ENCODE data around the gene ADRB2.

DNA sequence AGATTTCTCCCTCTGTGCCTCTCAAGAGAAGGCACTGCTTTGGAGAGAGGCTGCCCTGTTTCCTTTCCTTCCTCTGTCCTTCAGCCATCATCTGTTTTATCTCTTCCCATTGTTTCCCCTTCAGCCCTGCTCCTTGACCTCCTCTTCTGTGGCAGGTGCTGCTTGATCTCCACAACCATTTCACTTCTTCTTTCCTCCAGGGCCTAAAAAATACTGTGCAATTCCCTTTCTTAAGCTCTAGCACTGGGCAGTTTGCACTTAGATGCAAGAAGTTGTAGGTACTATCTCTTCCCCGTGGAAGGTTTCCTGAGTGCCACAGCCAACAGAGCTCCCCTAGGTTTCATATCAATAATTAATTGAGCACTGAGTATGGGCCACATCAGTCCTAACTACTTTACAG, 8.8 kb upstream of the ADRB2 start:
- TF ChIP-seq, protein P1, sequence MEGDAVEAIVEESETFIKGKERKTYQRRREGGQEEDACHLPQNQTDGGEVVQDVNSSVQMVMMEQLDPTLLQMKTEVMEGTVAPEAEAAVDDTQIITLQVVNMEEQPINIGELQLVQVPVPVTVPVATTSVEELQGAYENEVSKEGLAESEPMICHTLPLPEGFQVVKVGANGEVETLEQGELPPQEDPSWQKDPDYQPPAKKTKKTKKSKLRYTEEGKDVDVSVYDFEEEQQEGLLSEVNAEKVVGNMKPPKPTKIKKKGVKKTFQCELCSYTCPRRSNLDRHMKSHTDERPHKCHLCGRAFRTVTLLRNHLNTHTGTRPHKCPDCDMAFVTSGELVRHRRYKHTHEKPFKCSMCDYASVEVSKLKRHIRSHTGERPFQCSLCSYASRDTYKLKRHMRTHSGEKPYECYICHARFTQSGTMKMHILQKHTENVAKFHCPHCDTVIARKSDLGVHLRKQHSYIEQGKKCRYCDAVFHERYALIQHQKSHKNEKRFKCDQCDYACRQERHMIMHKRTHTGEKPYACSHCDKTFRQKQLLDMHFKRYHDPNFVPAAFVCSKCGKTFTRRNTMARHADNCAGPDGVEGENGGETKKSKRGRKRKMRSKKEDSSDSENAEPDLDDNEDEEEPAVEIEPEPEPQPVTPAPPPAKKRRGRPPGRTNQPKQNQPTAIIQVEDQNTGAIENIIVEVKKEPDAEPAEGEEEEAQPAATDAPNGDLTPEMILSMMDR (IDR thresholded peaks at IDR 0.05; ENCODE audit: low read depth, low read length, missing input control) = no peak
- TF ChIP-seq, protein P2, sequence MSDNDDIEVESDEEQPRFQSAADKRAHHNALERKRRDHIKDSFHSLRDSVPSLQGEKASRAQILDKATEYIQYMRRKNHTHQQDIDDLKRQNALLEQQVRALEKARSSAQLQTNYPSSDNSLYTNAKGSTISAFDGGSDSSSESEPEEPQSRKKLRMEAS (IDR thresholded peaks at IDR 0.05) = no peak
- no peak for TF ChIP-seq YY1 (IDR thresholded peaks at IDR 0.05)
- no peak for TF ChIP-seq GABPA (IDR thresholded peaks at IDR 0.05 in 1 of 2, conservative IDR thresholded peaks at IDR 0.05 in 1 of 2)
- no peak for TF ChIP-seq HNF4G (IDR thresholded peaks at IDR 0.05)
- TF ChIP-seq, protein P3, sequence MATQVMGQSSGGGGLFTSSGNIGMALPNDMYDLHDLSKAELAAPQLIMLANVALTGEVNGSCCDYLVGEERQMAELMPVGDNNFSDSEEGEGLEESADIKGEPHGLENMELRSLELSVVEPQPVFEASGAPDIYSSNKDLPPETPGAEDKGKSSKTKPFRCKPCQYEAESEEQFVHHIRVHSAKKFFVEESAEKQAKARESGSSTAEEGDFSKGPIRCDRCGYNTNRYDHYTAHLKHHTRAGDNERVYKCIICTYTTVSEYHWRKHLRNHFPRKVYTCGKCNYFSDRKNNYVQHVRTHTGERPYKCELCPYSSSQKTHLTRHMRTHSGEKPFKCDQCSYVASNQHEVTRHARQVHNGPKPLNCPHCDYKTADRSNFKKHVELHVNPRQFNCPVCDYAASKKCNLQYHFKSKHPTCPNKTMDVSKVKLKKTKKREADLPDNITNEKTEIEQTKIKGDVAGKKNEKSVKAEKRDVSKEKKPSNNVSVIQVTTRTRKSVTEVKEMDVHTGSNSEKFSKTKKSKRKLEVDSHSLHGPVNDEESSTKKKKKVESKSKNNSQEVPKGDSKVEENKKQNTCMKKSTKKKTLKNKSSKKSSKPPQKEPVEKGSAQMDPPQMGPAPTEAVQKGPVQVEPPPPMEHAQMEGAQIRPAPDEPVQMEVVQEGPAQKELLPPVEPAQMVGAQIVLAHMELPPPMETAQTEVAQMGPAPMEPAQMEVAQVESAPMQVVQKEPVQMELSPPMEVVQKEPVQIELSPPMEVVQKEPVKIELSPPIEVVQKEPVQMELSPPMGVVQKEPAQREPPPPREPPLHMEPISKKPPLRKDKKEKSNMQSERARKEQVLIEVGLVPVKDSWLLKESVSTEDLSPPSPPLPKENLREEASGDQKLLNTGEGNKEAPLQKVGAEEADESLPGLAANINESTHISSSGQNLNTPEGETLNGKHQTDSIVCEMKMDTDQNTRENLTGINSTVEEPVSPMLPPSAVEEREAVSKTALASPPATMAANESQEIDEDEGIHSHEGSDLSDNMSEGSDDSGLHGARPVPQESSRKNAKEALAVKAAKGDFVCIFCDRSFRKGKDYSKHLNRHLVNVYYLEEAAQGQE (IDR thresholded peaks at IDR 0.05) = no peak
- TF ChIP-seq JUND (IDR thresholded peaks at IDR 0.05) = no peak
- TF ChIP-seq, protein P4, sequence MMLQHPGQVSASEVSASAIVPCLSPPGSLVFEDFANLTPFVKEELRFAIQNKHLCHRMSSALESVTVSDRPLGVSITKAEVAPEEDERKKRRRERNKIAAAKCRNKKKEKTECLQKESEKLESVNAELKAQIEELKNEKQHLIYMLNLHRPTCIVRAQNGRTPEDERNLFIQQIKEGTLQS (IDR thresholded peaks at IDR 0.05) = no peak
- no peak for TF ChIP-seq EGR1 (IDR thresholded peaks at IDR 0.05; ENCODE audit: low read depth in 2 of 2)
- no peak for TF ChIP-seq RXRA (IDR thresholded peaks at IDR 0.05)
- no peak for TF ChIP-seq FOXA1 (IDR thresholded peaks at IDR 0.05)
- TF ChIP-seq RAD21 (IDR thresholded peaks at IDR 0.05) = no peak
- TF ChIP-seq, protein P5, sequence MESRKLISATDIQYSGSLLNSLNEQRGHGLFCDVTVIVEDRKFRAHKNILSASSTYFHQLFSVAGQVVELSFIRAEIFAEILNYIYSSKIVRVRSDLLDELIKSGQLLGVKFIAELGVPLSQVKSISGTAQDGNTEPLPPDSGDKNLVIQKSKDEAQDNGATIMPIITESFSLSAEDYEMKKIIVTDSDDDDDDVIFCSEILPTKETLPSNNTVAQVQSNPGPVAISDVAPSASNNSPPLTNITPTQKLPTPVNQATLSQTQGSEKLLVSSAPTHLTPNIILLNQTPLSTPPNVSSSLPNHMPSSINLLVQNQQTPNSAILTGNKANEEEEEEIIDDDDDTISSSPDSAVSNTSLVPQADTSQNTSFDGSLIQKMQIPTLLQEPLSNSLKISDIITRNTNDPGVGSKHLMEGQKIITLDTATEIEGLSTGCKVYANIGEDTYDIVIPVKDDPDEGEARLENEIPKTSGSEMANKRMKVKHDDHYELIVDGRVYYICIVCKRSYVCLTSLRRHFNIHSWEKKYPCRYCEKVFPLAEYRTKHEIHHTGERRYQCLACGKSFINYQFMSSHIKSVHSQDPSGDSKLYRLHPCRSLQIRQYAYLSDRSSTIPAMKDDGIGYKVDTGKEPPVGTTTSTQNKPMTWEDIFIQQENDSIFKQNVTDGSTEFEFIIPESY (IDR thresholded peaks at IDR 0.05) = no peak
- no peak for TF ChIP-seq SP1 (IDR thresholded peaks at IDR 0.05)

Measured in liver (tissue), 3 donors.